Thyroid gland (tissue), 4 donors: ENCODE data around the gene HEATR5A.

Source experiments
- CTCF ChIP-seq, 6 experiments: fragments of 200-600 bp in 3 of 6; fragments of 450-650 bp in 3 of 6; sonication (generic) in 3 of 6; IDR thresholded peaks; one replicate each; pipeline ENCODE4 v1.5.1; 2016 to 2019; ENCODE audit warnings: antibody characterized with exemption in 6 of 6, mild to moderate bottlenecking in 2 of 6, inconsistent platforms in 1 of 6, moderate library complexity in 1 of 6
- POLR2A ChIP-seq, 2 donors: fragments of 450-650 bp; IDR thresholded peaks; one replicate each; pipeline ENCODE4 v1.6.1; 2017; ENCODE audit warnings: antibody characterized with exemption in 2 of 2, mild to moderate bottlenecking in 2 of 2, moderate library complexity in 1 of 2

GRCh38 chr14:31278883-31279282 is 141.5 kb downstream of the HEATR5A start:
- TF ChIP-seq CTCF (IDR thresholded peaks at IDR 0.05) (no peak), POLR2A (IDR thresholded peaks at IDR 0.05) (no peak)
